Measurements from ENCODE around the gene COX15.
"Not testable (repeated sequence)": the region's sequence is repeated elsewhere in the genome, so short reads cannot be mapped to it uniquely, and the experiment has no call there.

COX15 gene

GRCh38 chr10:99740933-99741559 is 9.1 kb upstream of the COX15 start:
- no peak for DNase-seq

GRCh38 chr10:99740260-99740659 is 8.3 kb upstream of the COX15 start:
- DNase-seq = no peak

- not testable (repeated sequence) for DNase-seq
Measured at GRCh38 chr10:99734111-99734510, 2.2 kb upstream of the COX15 start.

GRCh38 chr10:99733366-99733765 is 1.4 kb upstream of the COX15 start:
- DNase-seq = no peak

- no peak for DNase-seq
Measured at GRCh38 chr10:99731306-99732032, 458 bp downstream of the COX15 start.

GRCh38 chr10:99730026-99730425 is 1.9 kb downstream of the COX15 start:
- no peak for DNase-seq

- DNase-seq = no peak
Measured at GRCh38 chr10:99720387-99720786, 11.5 kb downstream of the COX15 start.

GRCh38 chr10:99714446-99714845 is 17.5 kb downstream of the COX15 start:
- no peak for DNase-seq

- no peak for DNase-seq
Measured at GRCh38 chr10:99711129-99711719, 20.7 kb downstream of the COX15 start.

- DNase-seq = no peak
Measured at GRCh38 chr10:99709480-99710229, 22.3 kb downstream of the COX15 start.

GRCh38 chr10:99708428-99709012 is 23.4 kb downstream of the COX15 start:
- DNase-seq = no peak

GRCh38 chr10:99700649-99701048 is 31.3 kb downstream of the COX15 start:
- DNase-seq = no peak

GRCh38 chr10:99698504-99699080 is 33.3 kb downstream of the COX15 start:
- DNase-seq = no peak

- no peak for DNase-seq
Measured at GRCh38 chr10:99695761-99696160, 36.2 kb downstream of the COX15 start.

- no peak for DNase-seq
Measured at GRCh38 chr10:99693933-99694583, 37.9 kb downstream of the COX15 start.

- DNase-seq = no peak
Measured at GRCh38 chr10:99689461-99689860, 42.5 kb downstream of the COX15 start.

GRCh38 chr10:99685597-99685967 is 46.3 kb downstream of the COX15 start:
- no peak for DNase-seq

GRCh38 chr10:99682752-99683151 is 49.2 kb downstream of the COX15 start:
- DNase-seq = no peak

All from femur (tissue), 1 donor.